Smooth muscle cell (in vitro differentiated cells): ENCODE data around the gene SNED1. TPM values are rescaled to one million over a fixed set of nuclear protein-coding genes. Genes with fewer than 3 reads are reported as not detected.
"Not testable (repeated sequence)": the region's sequence is repeated elsewhere in the genome, so short reads cannot be mapped to it uniquely, and the experiment has no call there.

ENCODE experiments used
- DNase-seq: peaks from one replicate; lab custom pipeline; 2025; ENCODE audit not compliant: unreplicated experiment; lab: John Stamatoyannopoulos, UW
- H2AFZ ChIP-seq: fragments of 200-600 bp; sonication (generic); 2 replicates; pipeline ENCODE4 v1.6.0; 2016; ENCODE audit warnings: antibody characterized with exemption, low read depth, mild to moderate bottlenecking
- H3F3A ChIP-seq: fragments of 200-600 bp; sonication (generic); 2 replicates; pipeline ENCODE4 v1.6.0; 2017; ENCODE audit warnings: antibody characterized with exemption, low read depth
- H3K27ac ChIP-seq: fragments of 200-600 bp; sonication (generic); 2 replicates; pipeline ENCODE4 v1.5.1; 2016; ENCODE audit warnings: low read depth, mild to moderate bottlenecking
- H3K27me3 ChIP-seq: fragments of 200-600 bp; sonication (generic); 2 replicates; pipeline ENCODE4 v1.6.1; 2016; ENCODE audit warnings: low read depth, mild to moderate bottlenecking
- H3K36me3 ChIP-seq: fragments of 200-600 bp; sonication (generic); 2 replicates; pipeline ENCODE4 v1.5.1; 2016; ENCODE audit warnings: low read depth
- H3K4me1 ChIP-seq: fragments of 200-600 bp; sonication (generic); 2 replicates; pipeline ENCODE4 v1.5.1; 2016; ENCODE audit warnings: low read depth
- H3K4me2 ChIP-seq: fragments of 200-600 bp; sonication (generic); 2 replicates; pipeline ENCODE4 v1.6.0; 2016; ENCODE audit warnings: mild to moderate bottlenecking
- H3K4me3 ChIP-seq: fragments of 200-600 bp; sonication (generic); 2 replicates; pipeline ENCODE4 v1.5.1; 2016; ENCODE audit warnings: mild to moderate bottlenecking
- H3K79me2 ChIP-seq: fragments of 200-600 bp; sonication (generic); 2 replicates; pipeline ENCODE4 v1.6.0; 2016; ENCODE audit warnings: low read depth, mild to moderate bottlenecking
- H3K9ac ChIP-seq: fragments of 200-600 bp; sonication (generic); 2 replicates; pipeline ENCODE4 v1.6.0; 2016; ENCODE audit warnings: low read depth
- H3K9me3 ChIP-seq: fragments of 200-600 bp; sonication (generic); replicated peaks from 2 replicates; pipeline ENCODE4 v1.5.1; 2016; ENCODE audit warnings: low read depth
- H4K20me1 ChIP-seq: fragments of 200-600 bp; sonication (generic); 2 replicates; pipeline ENCODE4 v1.6.0; 2016; ENCODE audit warnings: low read depth
- CTCF ChIP-seq: fragments of 200-600 bp; sonication (generic); IDR thresholded peaks from 2 replicates; pipeline ENCODE4 v1.5.1; 2017; ENCODE audit warnings: borderline replicate concordance, mild to moderate bottlenecking, antibody characterized with exemption; ENCODE audit not compliant: insufficient read depth, poor library complexity, severe bottlenecking
- WGBS: methylation state at CpG from one replicate; pipeline ENCODE4 v1.1.7; 2016; ENCODE audit warnings: low lambda C conversion rate; 5-methylcytosine and 5-hydroxymethylcytosine counted together
- polyA plus RNA-seq: library from polyadenylated mRNA; unstranded; fragments of >200 nt; fragmentation: Nextera tagmentation; extraction: Ambion mirVana; gene quantifications from 2 replicates; pipeline ENCODE4 v1.2.1, GENCODE V29; 2016
- total RNA-seq: library from RNA; depleted of rRNA; stranded (reverse); fragments of >200 nt; gene quantifications from 2 replicates; pipeline ENCODE4 v1.2.3, GENCODE V29; 2014

SNED1 gene
- total and polyA plus RNA-seq, 2 experiments from 2014 or later = 0.36 to 3.0 TPM

DNA sequence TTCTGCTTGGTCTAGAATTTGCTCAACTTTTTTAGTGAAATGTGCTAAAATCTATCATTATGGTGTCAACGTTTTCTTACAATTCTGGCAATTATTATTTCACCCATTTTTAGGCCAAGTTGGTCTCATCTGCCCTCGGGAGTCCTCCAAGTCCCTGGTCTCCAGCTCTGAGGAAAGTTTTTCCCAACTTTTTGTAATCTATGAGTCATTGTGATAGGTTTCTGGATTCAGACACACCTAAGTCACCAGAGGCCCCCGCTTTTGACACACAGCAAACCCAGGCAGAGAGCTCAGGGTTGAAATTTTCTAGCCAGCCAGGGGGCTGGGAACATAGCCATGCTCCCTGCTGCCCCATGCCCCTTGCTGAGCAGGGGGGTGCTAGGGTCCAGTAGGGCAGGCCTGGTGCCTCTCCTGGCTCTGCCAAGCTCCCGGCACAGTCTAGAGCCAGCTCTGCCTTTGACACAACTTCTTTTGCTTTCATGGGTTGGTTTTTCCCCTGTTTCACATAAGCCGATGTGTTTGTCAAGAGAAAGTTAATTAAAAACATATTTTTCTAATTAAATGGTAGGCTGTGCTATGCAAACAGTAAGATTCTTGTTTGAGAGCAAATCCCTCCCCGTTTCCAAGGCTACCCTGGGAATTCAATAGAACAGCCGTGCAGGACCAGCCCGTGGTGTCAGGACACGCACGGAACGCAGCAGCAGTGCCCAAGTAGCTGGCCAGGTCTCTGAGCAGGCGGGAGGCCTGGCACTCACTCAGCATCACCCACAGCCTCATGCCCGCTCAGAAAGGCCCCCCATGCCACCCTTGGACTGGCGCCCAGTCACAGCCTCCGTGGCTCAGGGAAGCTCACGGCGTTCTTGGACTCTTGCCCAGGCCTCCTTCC, 25.5 kb upstream of the SNED1 start:
- WGBS = 58% methylated on average over 13 of the region's 17 CpGs
- Histone ChIP-seq H4K20me1 (no peaks in the 10 kb centered on the region), H3K4me3 (no peak overlapping the region), H3K9ac (no peak overlapping the region), H3K79me2 (no peaks in the 10 kb centered on the region), H3K4me2 (no peak overlapping the region), H3K36me3 (no peaks in the 10 kb centered on the region), H3K27ac (peak overlapping the region; percentile 31), H2AFZ (no peak overlapping the region), H3F3A (no peaks in the 10 kb centered on the region), H3K4me1 (no peaks in the 10 kb centered on the region), H3K9me3 (no peaks in the 10 kb centered on the region), H3K27me3 (no peaks in the 10 kb centered on the region)
- no peak for TF ChIP-seq CTCF
- DNase-seq = no peak

DNA sequence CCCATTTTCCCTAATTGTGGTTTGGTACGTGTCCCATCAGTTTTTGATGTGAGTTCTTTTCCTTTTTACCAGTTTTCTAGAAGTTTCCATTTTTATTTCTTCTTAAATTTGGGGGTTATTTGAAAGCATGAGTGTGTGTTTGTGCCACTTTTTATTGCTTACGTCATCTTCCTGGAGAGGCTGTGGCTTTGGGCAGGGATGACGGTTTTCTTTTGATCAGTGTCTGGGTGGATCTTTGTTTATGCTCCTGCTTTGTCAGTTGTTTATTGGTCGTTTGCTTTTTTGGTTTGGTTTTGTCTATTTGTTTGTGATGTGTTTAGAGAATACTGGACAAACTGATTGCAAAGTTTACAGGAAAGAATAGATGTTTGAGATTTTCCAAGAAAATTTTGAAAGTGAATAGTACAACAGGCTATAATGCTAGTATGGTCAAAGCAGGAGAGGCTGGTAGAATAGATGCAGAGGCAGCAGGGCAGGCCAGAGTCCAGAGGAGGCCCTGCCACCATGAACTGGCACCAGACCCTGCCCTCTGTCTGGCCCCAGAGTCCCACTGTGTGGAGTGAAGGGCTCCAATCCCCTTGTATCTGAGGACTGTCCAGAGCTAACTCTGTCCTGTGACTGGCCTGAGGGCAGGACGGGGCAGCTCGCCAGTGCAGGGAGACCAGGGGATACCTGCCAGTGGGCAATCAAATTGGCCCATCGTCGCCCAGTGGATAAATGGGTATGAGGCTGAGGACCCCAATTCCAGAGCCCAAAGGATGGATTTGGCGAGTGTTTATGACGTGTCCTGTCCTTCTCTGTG, 23.4 kb upstream of the SNED1 start:
- H2AFZ ChIP-seq = no peak overlapping the region

GRCh38 chr2:240975903-240976302, 22.5 kb upstream of the SNED1 start:
- WGBS = 90% methylated on average over 4 of the region's 4 CpGs
- not testable (repeated sequence) for DNase-seq, H3K4me1 ChIP-seq, H4K20me1 ChIP-seq, H3K27me3 ChIP-seq, H3K36me3 ChIP-seq, H3K4me3 ChIP-seq, H3K4me2 ChIP-seq, H3K27ac ChIP-seq, H2AFZ ChIP-seq, H3K79me2 ChIP-seq, H3K9me3 ChIP-seq, H3K9ac ChIP-seq, H3F3A ChIP-seq

More for the DNA sequence above, 23.4 kb upstream of the SNED1 start:
- 84% methylated on average over 10 of the region's 10 CpGs for WGBS
- H3K36me3 ChIP-seq = no peaks in the 10 kb centered on the region
- H3K79me2 ChIP-seq = no peaks in the 10 kb centered on the region
- no peak for TF ChIP-seq CTCF
- no peaks in the 10 kb centered on the region for H3K4me1 ChIP-seq
- H3K9ac ChIP-seq = no peak overlapping the region
- H4K20me1 ChIP-seq = no peaks in the 10 kb centered on the region
- H3K27me3 ChIP-seq = no peaks in the 10 kb centered on the region
- H3K4me2 ChIP-seq = no peak overlapping the region
- H3K9me3 ChIP-seq = no peaks in the 10 kb centered on the region
- H3F3A ChIP-seq = no peaks in the 10 kb centered on the region
- H3K27ac ChIP-seq = no peak overlapping the region
- no peak for DNase-seq
- H3K4me3 ChIP-seq = no peak overlapping the region

GRCh38 chr2:240981280-240981679, 17.1 kb upstream of the SNED1 start:
- Histone ChIP-seq H3K4me2 (no peak overlapping the region), H3K9me3 (no peaks in the 10 kb centered on the region), H3K4me1 (no peaks in the 10 kb centered on the region), H3K36me3 (no peaks in the 10 kb centered on the region), H3F3A (no peaks in the 10 kb centered on the region), H3K9ac (no peak overlapping the region), H3K79me2 (no peaks in the 10 kb centered on the region), H3K27me3 (peaks cover 26% of the 10 kb centered on the region), H3K4me3 (no peak overlapping the region), H4K20me1 (no peaks in the 10 kb centered on the region), H3K27ac (no peak overlapping the region), H2AFZ (no peak overlapping the region)
- no peak for TF ChIP-seq CTCF
- DNase-seq = no peak
- 53% methylated on average over 4 of the region's 4 CpGs for WGBS
